Measurements from ENCODE around the gene C8G.

C8G gene

GRCh38 chr9:136971746-136972145 is 26.7 kb downstream of the C8G start:
- DNase-seq = no peak

DNA sequence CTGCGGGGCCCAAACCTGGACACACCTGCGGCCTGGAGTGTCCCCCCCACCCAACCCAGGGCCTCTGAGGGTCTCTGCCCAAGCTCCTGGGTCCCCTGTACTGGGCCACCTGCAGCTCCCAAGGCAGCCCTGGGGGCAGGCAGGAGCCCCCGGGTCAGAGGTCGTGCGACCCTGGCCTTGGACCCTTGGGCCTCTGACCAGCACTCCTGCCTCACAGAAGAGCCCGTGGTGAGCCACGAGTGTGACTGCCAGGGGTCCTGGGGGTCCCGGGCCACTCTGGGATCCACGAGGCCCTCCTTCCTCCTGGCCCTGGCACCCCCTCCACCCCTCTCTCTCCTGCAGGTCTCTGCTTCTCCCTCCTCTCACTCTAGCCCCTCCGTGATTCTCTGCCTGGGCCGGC is 27.3 kb downstream of the C8G start:
- no peak for DNase-seq

DNA sequence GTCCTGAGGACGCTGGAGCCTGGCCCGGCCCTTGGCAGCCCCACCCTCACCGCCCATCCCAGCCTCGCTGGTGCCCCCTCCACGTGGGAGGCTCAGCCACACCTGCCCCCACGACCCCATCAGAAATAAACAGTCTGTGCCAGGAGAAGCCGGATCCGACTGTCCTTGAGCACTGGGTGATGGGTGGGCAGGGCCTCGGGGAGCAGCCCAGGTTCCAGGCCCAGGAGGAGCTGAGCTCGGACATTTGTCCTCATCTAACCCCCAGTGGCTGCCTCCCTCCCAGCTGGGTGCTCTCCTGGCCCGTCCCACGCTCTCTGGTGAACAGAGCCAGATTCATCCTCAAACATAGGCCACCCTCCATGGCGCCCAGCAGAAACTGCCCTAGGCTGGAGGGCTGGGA is 27.7 kb downstream of the C8G start:
- DNase-seq = no peak

- DNase-seq = no peak
Measured at GRCh38 chr9:136973618-136974617, 28.9 kb downstream of the C8G start.

- no peak for DNase-seq
Measured at GRCh38 chr9:136974817-136975535, 29.9 kb downstream of the C8G start.

DNA sequence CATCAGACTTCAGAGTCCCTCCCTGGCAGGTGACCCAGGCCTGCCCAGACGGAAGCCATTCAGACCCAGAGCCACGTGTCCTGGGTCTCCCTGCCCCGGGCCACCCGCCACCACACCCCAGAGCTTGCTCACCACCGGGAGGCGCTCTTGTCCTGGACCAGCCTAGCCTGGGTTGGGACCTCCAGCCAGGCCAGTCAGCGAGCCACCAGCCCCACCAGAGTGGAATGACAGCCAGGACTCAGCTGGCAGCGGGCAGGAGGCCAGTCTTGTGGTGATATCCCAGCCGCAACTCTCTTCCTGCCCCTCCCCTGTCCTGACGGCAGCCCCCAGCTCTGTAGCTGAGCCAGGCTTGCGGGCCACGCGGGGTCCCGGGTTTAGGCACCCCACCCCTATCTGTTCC is 30.6 kb downstream of the C8G start:
- DNase-seq = no peak

- DNase-seq = no peak
Measured at GRCh38 chr9:136977223-136977622, 32.2 kb downstream of the C8G start, which contains the start of gene PTGDS. TSS of gene PTGDS (plus strand) at chr9:136977504. CDS start at chr9:136977579, 75 bp downstream.

- DNase-seq = no peak
Measured at GRCh38 chr9:136977649-136978072, 32.6 kb downstream of the C8G start.

GRCh38 chr9:136978073-136978864 is 33.2 kb downstream of the C8G start:
- DNase-seq = peak; percentile 32

DNA sequence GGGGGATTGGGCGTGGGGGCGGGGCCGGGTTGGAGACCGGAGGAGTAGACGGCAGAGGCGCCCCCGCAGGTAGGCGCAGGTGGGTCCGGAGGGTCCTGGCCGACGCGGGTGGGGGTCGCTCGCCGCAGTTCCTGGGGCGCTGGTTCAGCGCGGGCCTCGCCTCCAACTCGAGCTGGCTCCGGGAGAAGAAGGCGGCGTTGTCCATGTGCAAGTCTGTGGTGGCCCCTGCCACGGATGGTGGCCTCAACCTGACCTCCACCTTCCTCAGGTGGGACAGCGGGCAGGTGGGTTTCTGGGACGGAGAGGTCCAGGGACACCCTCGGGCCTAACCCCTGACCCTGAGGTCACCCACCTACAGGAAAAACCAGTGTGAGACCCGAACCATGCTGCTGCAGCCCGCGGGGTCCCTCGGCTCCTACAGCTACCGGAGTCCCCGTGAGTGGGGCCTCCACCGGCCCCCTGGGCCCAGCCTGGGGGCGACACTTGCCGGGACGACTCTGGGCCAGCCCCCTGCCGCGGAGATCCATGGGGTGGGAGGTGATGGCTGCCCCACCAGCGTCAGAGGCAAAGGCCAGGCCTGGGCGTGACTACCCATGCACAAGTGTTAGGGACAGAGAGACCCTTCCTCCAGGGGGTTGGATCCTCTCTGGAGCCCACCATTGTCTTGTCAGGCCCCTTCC is 34.0 kb downstream of the C8G start:
- DNase-seq = no peak

DNA sequence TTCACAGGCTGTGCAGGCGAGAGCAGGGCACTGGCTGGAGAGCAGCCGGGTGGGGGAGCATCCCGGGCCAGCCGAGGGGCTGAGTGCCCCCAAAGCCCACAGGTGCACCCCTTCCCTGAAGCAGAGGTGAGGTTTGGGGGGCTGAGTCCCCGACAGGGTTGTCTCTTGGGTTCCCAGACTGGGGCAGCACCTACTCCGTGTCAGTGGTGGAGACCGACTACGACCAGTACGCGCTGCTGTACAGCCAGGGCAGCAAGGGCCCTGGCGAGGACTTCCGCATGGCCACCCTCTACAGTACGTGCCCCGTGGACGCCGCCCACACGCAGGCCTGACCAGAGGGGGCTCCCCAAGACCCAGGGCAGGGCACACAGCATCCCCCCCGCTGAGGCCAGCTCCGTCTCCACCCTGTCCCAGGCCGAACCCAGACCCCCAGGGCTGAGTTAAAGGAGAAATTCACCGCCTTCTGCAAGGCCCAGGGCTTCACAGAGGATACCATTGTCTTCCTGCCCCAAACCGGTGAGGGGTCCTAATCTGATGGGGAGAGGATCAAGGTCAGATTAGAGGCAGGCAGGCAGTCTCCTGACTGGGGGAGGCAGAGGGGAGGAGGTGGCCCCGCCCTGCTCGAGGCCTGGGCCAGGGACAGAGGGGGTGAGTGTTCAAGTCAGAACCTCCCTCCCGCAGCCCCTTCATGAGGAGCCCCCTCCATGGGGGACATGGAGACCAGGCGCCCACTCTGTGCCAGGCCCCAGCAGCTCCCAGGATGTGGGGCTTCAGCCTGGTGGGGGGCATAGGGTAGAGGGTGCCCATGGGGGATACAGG is 34.9 kb downstream of the C8G start:
- DNase-seq = no peak

- DNase-seq = no peak
Measured at GRCh38 chr9:136980669-136981478, 35.8 kb downstream of the C8G start.

DNA sequence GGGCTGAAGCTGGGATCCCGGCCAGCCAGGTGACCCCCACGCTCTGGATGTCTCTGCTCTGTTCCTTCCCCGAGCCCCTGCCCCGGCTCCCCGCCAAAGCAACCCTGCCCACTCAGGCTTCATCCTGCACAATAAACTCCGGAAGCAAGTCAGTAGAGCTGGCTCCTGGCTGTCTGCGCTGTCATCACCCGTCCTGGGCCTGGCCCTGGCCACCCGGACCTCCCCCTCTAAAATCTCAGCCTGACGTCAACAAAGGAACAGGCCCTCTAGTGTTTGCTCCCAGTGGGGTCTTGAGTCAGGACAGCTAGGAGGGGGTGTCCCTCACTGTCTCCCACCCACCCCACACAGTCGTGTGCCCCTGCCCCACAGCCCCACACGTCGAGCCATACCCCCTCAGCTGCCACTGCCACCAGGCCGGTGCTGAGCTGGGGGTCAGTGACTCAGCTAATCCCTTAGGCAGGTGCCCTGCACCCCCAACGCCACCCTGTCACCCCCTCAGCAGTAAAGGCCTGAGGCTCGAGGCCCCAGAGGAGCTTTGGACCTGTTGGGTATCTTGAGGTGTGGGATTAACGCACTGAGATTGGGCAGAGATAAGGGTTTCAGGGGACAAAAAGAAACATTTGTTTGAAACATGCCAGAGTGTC is 36.7 kb downstream of the C8G start:
- no peak for DNase-seq

- no peak for DNase-seq
Measured at GRCh38 chr9:136982232-136983051, 37.4 kb downstream of the C8G start, which contains the start of gene LCNL1. TSS of gene LCNL1 (plus strand) at chr9:136982993. CDS start at chr9:136983587, 594 bp downstream.

DNA sequence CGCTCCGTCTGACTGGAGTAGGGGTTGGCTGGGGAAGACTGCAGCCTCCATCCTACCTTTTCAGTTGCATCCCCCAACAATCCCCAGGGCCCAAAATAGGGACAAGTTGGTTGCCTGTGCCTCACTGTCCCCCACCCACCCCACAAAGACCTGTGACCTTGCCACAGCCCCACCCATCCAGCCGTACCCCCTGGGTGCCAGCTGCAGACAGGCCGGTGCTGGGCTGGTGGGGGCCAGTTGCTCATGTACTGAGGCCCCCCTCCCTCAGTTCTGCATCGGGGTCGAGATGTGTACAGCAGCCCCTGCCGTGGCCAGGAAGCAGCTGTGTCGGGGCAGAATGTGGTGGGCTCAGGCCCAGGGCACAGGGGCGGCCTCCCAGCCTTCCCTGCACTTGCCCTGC is 38.1 kb downstream of the C8G start:
- DNase-seq = no peak

- no peak for DNase-seq
Measured at GRCh38 chr9:136983656-136984314, 38.7 kb downstream of the C8G start.

- DNase-seq = no peak
Measured at GRCh38 chr9:136984464-136985026, 39.5 kb downstream of the C8G start.

- no peak for DNase-seq
Measured at GRCh38 chr9:136985027-136985602, 40.1 kb downstream of the C8G start.
